Measurements from ENCODE around the gene CRYBG1. TPM values are rescaled to one million over a fixed set of nuclear protein-coding genes. Genes with fewer than 3 reads are reported as not detected.

CRYBG1 gene
- total and polyA plus RNA-seq, 2 donors (not counting 1 experiment from before 2014, with no cell fraction given): 9.6 to 47.0 TPM

- Histone ChIP-seq H3K36me3 (replicated peaks in 1 of 2; ENCODE audit: control extremely low read depth in 1 of 2, control insufficient read depth in 1 of 2, extremely low read depth in 1 of 2, insufficient read depth in 2 of 2, low read length in 1 of 2) (no peaks in the 10 kb centered on the region), H3K9ac (ENCODE audit: low read length) (no peak overlapping the region), H3K4me2 (replicated peaks; ENCODE audit: low read depth, low read length, poor library complexity, severe bottlenecking) (no peak overlapping the region), H3K27me3 (replicated peaks in 1 of 4; ENCODE audit: control extremely low read depth in 1 of 4, control insufficient read depth in 3 of 4, insufficient read depth in 4 of 4, low read length in 3 of 4) (no peaks in the 10 kb centered on the region), H4K20me1 (ENCODE audit: control insufficient read depth, insufficient read depth, low read length, poor library complexity, severe bottlenecking) (no peaks in the 10 kb centered on the region), H3K4me3 (ENCODE audit: control extremely low read depth in 1 of 5, extremely low read depth in 1 of 5, insufficient read depth in 1 of 5, low read depth in 2 of 5, low read length in 4 of 5) (no peak overlapping the region), H3K9me3 (ENCODE audit: control extremely low read depth in 1 of 3, control insufficient read depth in 2 of 3, insufficient read depth in 1 of 3, low read length in 2 of 3) (no peaks in the 10 kb centered on the region), H3K79me2 (ENCODE audit: control insufficient read depth, insufficient read depth, low read length) (no peaks in the 10 kb centered on the region), H2AFZ (ENCODE audit: insufficient read depth, low read depth, low read length, poor library complexity, severe bottlenecking) (no peak overlapping the region), H3K27ac (ENCODE audit: low read length in 2 of 2) (no peak overlapping the region), H3K4me1 (ENCODE audit: control insufficient read depth in 2 of 2, insufficient read depth in 2 of 2, low read length in 2 of 2) (no peaks in the 10 kb centered on the region)
- Mint-ChIP-seq H3K27ac (no peak overlapping the region), H3K4me3 (no peak overlapping the region), H3K9me3 (ENCODE audit: insufficient read depth) (no peaks in the 10 kb centered on the region), H3K27me3 (peaks cover 6% of the 10 kb centered on the region), H3K4me1 (no peaks in the 10 kb centered on the region)
- intact Hi-C loops (cut with micrococcal nuclease): no loop called here
- TF ChIP-seq CTCF (IDR thresholded peaks at IDR 0.05) (no peak), EZH2 (IDR thresholded peaks at IDR 0.05; ENCODE audit: borderline replicate concordance, insufficient read depth, low read depth, low read length, poor library complexity, severe bottlenecking) (no peak)
- no peak for ATAC-seq (ENCODE audit: low read depth)
- ChIA-PET POLR2A (no interaction called here), CTCF (no interaction called here)
- no peak for DNase-seq
Observed at GRCh38 chr6:106470811-106471210, 110.3 kb downstream of the CRYBG1 start.

- Mint-ChIP-seq H3K27me3 (no peaks in the 10 kb centered on the region), H3K27ac (no peak overlapping the region), H3K9me3 (ENCODE audit: insufficient read depth) (no peaks in the 10 kb centered on the region), H3K4me1 (peaks cover 11% of the 10 kb centered on the region), H3K4me3 (no peak overlapping the region)
- no CpG with 5 or more reads among the region's 1 CpG for WGBS (ENCODE audit: insufficient coverage)
- Histone ChIP-seq H3K27me3 (replicated peaks in 1 of 4; ENCODE audit: control extremely low read depth in 1 of 4, control insufficient read depth in 3 of 4, insufficient read depth in 4 of 4, low read length in 3 of 4) (no peaks in the 10 kb centered on the region), H4K20me1 (ENCODE audit: control insufficient read depth, insufficient read depth, low read length, poor library complexity, severe bottlenecking) (no peaks in the 10 kb centered on the region), H3K36me3 (replicated peaks in 1 of 2; ENCODE audit: control extremely low read depth in 1 of 2, control insufficient read depth in 1 of 2, extremely low read depth in 1 of 2, insufficient read depth in 2 of 2, low read length in 1 of 2) (no peaks in the 10 kb centered on the region), H3K4me2 (replicated peaks; ENCODE audit: low read depth, low read length, poor library complexity, severe bottlenecking) (no peak overlapping the region), H3K9me3 (ENCODE audit: control extremely low read depth in 1 of 3, control insufficient read depth in 2 of 3, insufficient read depth in 1 of 3, low read length in 2 of 3) (no peaks in the 10 kb centered on the region), H3K27ac (ENCODE audit: low read length in 2 of 2) (no peak overlapping the region), H3K9ac (ENCODE audit: low read length) (no peak overlapping the region), H3K79me2 (ENCODE audit: control insufficient read depth, insufficient read depth, low read length) (no peaks in the 10 kb centered on the region), H2AFZ (ENCODE audit: insufficient read depth, low read depth, low read length, poor library complexity, severe bottlenecking) (no peak overlapping the region), H3K4me1 (ENCODE audit: control insufficient read depth in 2 of 2, insufficient read depth in 2 of 2, low read length in 2 of 2) (peaks cover 7 to 8% of the 10 kb centered on the region in 2 donors), H3K4me3 (ENCODE audit: control extremely low read depth in 1 of 5, extremely low read depth in 1 of 5, insufficient read depth in 1 of 5, low read depth in 2 of 5, low read length in 4 of 5) (no peak overlapping the region)
- intact Hi-C loops (cut with micrococcal nuclease): no loop called here
- TF ChIP-seq CTCF (IDR thresholded peaks at IDR 0.05) (no peak), EZH2 (IDR thresholded peaks at IDR 0.05; ENCODE audit: borderline replicate concordance, insufficient read depth, low read depth, low read length, poor library complexity, severe bottlenecking) (no peak)
- ChIA-PET POLR2A (interaction anchor here (0.6 kb wide), 1 partner anchor 35 kb away, joined by 6 read pairs; no protein-coding TSS in a partner anchor), CTCF (interaction anchor here (1.3 kb wide), 1 partner anchor 11 kb away, joined by 3 read pairs; no protein-coding TSS in a partner anchor)
- DNase-seq (no peak), ATAC-seq (ENCODE audit: low read depth) (no peak)
Observed at GRCh38 chr6:106473812-106474211, 113.3 kb downstream of the CRYBG1 start.

Measured in B cell (primary cell).